ENCODE results near the gene PTDSS2. TPM values are rescaled to one million over a fixed set of nuclear protein-coding genes. Genes with fewer than 3 reads are reported as not detected.
A peak's percentile ranks its signal among the peaks of the same experiment; 100 is the strongest.

PTDSS2 gene
- total and polyA plus RNA-seq, 4 donors: 10.1 to 47.6 (median 26.7) TPM

DNA sequence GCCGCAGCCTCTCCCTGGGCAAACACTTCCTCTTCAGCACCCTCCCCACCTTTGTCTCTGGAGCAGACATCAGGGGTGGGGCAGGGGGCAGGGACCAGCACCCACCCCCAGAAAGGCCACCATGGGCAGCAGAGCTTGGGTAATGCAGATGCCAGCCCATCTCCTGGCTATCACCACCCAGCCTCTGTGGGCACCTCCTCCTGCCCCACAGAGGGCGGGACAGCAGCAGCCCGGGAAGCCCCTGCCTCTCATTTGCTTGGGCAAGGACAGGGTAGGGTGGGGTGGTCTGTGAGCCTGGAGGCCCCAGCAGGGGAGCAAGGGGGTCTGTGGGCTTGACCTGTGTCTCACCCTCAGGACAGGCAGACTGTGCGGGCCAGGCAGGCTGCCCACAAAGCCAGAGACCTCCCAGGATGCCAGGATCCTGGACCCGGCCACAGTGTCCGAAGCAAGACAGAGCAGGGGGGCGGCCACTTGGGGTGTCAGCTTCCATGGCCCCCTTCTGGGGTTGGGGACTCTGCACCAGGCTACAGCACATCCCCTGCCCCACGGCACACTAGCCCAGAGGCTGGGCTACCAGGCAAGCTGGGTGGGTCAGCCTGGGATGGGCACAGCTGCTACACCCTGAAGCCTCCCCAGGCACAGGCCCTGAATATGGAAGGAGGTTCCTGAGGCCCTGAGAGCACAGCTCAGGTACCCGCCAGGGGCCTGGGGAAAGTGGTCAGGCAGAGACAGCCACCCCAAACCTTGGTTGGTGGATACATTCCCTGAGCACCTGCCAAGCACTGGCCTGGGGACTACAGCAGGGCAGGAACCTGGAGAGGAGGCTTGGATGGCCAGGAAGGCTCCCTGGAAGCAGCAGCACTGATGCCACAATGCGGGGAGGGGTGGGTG lies 52.5 kb downstream of the PTDSS2 start:
- Histone ChIP-seq H3K4me3 (ENCODE audit: low read length in 2 of 2) (no peak overlapping the region), H3K9me3 (ENCODE audit: control insufficient read depth, low read length) (no peaks in the 10 kb centered on the region), H3K36me3 (ENCODE audit: control insufficient read depth in 1 of 2, insufficient read depth in 2 of 2, low read length in 1 of 2) (peaks cover 0 to 14% of the 10 kb centered on the region in 2 donors), H3K27me3 (ENCODE audit: control insufficient read depth in 1 of 2, insufficient read depth in 2 of 2, low read length in 1 of 2) (no peaks in the 10 kb centered on the region), H3K4me1 (ENCODE audit: control insufficient read depth in 1 of 2, insufficient read depth in 2 of 2, low read length in 2 of 2) (no peaks in the 10 kb centered on the region), H3K27ac (ENCODE audit: low read depth in 1 of 2, low read length in 2 of 2) (peak overlapping the region in 1 of 2 donors; percentile 4)
- no peak for ATAC-seq (ENCODE audit: low FRiP score)
- intact Hi-C loops (cut with DNase I): loop anchor here in 1 of 2 donors (10.0 kb wide), 1 partner anchor 48 kb away; the partner anchor contains the start of gene PTDSS2
- WGBS, 2 donors: 68 to 72% methylated on average over 9 to 10 of the region's 10 CpGs
- peak in 1 of 2 donors; percentile 50 for DNase-seq

DNA sequence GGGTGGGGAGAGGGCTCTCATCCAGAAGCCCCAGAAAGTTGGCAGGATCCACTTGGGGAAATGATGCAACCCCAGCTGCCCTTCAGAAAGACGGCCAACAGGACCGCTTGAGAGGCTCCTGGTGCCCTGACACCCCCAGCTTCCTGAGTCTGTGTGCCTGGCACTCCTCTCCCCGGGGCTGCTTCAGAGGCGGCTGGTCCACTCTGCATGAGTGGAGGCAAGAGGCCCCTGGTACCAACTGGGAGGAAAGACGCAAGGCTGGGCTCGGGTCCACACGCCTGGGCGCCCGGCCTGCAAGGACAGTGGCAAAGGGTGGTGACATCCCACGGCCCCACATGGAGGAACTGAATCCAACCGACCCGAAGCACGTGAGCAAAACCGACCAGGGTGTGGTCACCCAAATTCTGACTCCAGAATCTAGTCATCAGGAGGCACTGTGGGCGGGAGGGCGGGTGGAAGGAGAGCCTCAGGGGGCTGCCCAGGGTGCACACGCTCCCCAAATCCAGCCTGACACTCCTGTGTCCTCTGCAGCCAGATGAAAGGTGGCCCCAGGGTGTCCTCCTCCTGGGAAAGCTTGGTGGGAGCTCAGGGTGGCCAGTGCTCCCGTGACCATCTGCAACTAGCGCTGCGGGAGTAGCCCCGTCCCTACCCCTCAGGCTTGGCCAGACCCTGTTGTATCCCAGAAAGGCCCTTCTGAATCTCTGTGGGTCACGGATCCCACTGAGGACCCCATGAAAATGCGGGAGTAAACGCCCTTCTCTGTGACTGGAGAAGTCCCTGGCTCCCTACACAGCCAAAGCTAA lies 53.3 kb downstream of the PTDSS2 start:
- WGBS, 2 donors: 37 to 38% methylated on average over 24 of the region's 24 CpGs
- no peak for ATAC-seq (ENCODE audit: low FRiP score)
- Histone ChIP-seq H3K4me3 (ENCODE audit: low read length in 2 of 2) (peak overlapping the region in 1 of 2 donors; percentile 30), H3K4me1 (ENCODE audit: control insufficient read depth in 1 of 2, insufficient read depth in 2 of 2, low read length in 2 of 2) (no peaks in the 10 kb centered on the region), H3K9me3 (ENCODE audit: control insufficient read depth, low read length) (no peaks in the 10 kb centered on the region), H3K27ac (ENCODE audit: low read depth in 1 of 2, low read length in 2 of 2) (peak overlapping the region in 1 of 2 donors; percentile 50), H3K36me3 (ENCODE audit: control insufficient read depth in 1 of 2, insufficient read depth in 2 of 2, low read length in 1 of 2) (peaks cover 0 to 9% of the 10 kb centered on the region in 2 donors), H3K27me3 (ENCODE audit: control insufficient read depth in 1 of 2, insufficient read depth in 2 of 2, low read length in 1 of 2) (no peaks in the 10 kb centered on the region)
- intact Hi-C loops (cut with DNase I): loop anchor here in 1 of 2 donors (10.0 kb wide), 1 partner anchor 49 kb away; the partner anchor contains the start of gene PTDSS2
- DNase-seq: peak in 1 of 2 donors; percentile 89

DNA sequence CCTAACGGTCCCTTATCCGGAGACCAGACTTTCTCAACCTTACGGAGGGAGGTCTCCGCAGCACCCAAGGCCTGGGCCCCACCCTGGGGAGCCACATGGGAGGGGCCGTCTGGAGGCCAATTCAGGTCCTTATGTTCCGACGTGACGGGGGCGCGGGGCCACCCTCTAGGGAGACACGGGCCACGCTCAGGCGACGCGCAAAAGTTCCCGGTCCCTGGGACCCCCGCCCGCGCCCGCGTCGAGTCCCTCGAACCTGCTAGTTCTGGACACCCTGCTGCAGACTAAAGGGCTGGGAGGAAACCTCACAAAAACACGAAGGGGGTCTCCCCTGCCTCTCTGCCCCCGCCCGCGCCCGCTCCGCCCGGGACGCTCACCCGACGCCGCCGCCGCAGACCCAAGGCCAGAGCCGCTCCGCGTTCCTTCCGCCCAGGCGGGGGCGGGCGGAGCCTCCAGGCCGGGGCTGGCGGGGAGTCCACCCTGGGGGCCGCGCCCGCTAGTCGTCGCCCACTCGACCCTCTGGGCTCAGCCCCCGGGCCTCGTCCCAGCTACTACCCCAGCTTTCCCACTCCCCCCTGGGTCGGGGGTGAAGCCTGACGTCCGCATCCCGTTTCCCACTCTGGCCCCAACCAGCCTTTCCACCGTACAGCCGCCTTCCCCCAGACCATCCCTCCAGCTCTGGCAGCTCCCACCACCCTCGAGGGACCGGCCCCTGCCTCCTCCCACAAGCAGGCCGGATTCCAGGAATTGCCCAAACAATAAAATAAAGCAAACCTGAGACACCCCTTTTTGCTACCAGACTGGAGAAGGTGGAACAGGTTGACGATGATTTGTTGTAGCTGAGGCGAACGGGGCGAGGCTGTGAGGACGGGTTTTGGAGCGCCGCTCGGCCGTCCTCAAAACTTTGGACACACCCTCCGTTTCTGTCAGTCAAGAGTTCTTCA lies 54.2 kb downstream of the PTDSS2 start:
- DNase-seq: peak in 1 of 2 donors; percentile 71
- intact Hi-C loops (cut with DNase I): loop anchor here in 1 of 2 donors (10.0 kb wide), 1 partner anchor 50 kb away; the partner anchor contains the start of gene PTDSS2
- Histone ChIP-seq H3K4me3 (ENCODE audit: low read length in 2 of 2) (peak overlapping the region; percentile 11 to 30), H3K27me3 (ENCODE audit: control insufficient read depth in 1 of 2, insufficient read depth in 2 of 2, low read length in 1 of 2) (no peaks in the 10 kb centered on the region), H3K4me1 (ENCODE audit: control insufficient read depth in 1 of 2, insufficient read depth in 2 of 2, low read length in 2 of 2) (no peaks in the 10 kb centered on the region), H3K27ac (ENCODE audit: low read depth in 1 of 2, low read length in 2 of 2) (peak overlapping the region in 1 of 2 donors; percentile 50), H3K36me3 (ENCODE audit: control insufficient read depth in 1 of 2, insufficient read depth in 2 of 2, low read length in 1 of 2) (peaks cover 0 to 6% of the 10 kb centered on the region in 2 donors), H3K9me3 (ENCODE audit: control insufficient read depth, low read length) (no peaks in the 10 kb centered on the region)
- no peak for ATAC-seq (ENCODE audit: low FRiP score)
- 1 to 3% methylated on average over 67 to 72 of the region's 72 CpGs for WGBS, 2 donors

DNA sequence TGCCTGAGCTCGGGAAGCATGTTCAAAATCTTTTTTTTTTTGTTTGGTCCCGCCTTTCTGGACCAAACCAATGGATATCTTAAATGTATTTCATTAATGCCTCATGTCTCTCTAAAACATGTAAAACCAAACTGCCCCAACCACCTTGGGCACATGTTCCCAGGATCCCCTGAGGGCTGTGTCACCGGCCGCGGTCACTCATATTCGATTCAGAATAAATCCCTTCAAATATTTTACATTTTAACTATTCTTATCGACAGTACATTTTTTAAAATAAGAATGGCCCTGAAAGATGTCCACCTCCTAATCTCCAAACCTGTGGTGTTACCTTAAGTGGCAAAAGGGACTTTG lies 54.9 kb downstream of the PTDSS2 start:
- Histone ChIP-seq H3K4me3 (ENCODE audit: low read length in 2 of 2) (no peak overlapping the region), H3K36me3 (ENCODE audit: control insufficient read depth in 1 of 2, insufficient read depth in 2 of 2, low read length in 1 of 2) (peaks cover 0 to 2% of the 10 kb centered on the region in 2 donors), H3K9me3 (ENCODE audit: control insufficient read depth, low read length) (no peaks in the 10 kb centered on the region), H3K4me1 (ENCODE audit: control insufficient read depth in 1 of 2, insufficient read depth in 2 of 2, low read length in 2 of 2) (no peaks in the 10 kb centered on the region), H3K27ac (ENCODE audit: low read depth in 1 of 2, low read length in 2 of 2) (no peak overlapping the region), H3K27me3 (ENCODE audit: control insufficient read depth in 1 of 2, insufficient read depth in 2 of 2, low read length in 1 of 2) (no peaks in the 10 kb centered on the region)
- ATAC-seq (ENCODE audit: low FRiP score): no peak
- DNase-seq: no peak
- intact Hi-C loops (cut with DNase I): loop anchor here (5.0 to 10.0 kb wide), 2 partner anchors 50 to 298 kb away; partner anchors contain the start of genes BET1L (in 1 of the 2), PTDSS2 (in 1 of the 2) and RIC8A (in 1 of the 2)
- WGBS, 2 donors: 45 to 51% methylated on average over 7 of the region's 7 CpGs

DNA sequence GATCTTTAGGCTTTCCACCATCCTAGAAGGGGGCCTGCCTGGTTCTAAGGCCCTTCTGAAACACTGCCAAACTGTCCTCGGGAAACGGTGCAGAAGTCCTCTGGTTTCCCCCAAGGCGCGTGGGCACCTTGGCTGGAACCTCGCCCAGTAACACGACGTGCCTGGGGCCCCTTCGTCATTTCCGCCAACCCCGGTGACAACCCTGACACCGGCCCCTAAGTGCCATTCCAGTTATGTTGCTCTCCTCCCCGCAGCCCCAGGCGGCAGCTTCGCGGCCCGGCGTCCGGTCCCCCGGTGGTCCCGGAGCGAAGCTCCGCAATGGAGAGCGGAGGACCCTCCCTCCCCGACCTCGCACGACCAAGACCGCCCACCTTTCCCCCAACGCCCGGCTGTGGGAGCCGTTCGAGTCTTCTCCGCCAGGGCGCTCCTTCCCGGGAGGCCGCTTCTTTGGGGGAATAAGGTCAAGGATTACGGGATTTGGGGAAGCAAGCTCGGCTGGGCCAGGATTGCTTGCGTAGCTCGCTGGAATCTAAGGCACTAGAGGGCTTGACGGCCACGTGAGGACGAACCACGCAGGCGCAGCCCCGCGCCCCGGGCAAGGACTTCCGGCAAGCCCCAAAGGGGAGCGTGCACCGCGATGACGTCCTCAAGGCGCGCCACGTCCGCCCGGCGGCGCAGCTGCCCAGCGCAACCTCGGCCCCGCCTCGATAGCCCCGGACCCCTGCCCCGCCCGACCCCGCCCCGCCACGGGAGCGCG lies 56.3 kb downstream of the PTDSS2 start:
- WGBS, 2 donors: 0 to 1% methylated on average over 65 to 71 of the region's 71 CpGs
- H3K27me3 ChIP-seq (ENCODE audit: control insufficient read depth in 1 of 2, insufficient read depth in 2 of 2, low read length in 1 of 2): no peaks in the 10 kb centered on the region
- intact Hi-C loops (cut with DNase I): loop anchor here (1.0 to 10.0 kb wide), 3 partner anchors 52 to 299 kb away; partner anchors contain the start of genes BET1L (in 1 of the 2), PTDSS2 (in 1 of the 2) and RIC8A (in 1 of the 2)
- H3K4me1 ChIP-seq (ENCODE audit: control insufficient read depth in 1 of 2, insufficient read depth in 2 of 2, low read length in 2 of 2): no peaks in the 10 kb centered on the region
- H3K4me3 ChIP-seq (ENCODE audit: low read length in 2 of 2): peak overlapping the region; percentile 40 to 90
- peak overlapping the region; percentile 63 to 100 for H3K27ac ChIP-seq (ENCODE audit: low read depth in 1 of 2, low read length in 2 of 2)
- no peaks in the 10 kb centered on the region for H3K36me3 ChIP-seq (ENCODE audit: control insufficient read depth in 1 of 2, insufficient read depth in 2 of 2, low read length in 1 of 2)
- DNase-seq (peak; percentile 99 to 100), ATAC-seq (ENCODE audit: low FRiP score) (peak; percentile 94)
- no peaks in the 10 kb centered on the region for H3K9me3 ChIP-seq (ENCODE audit: control insufficient read depth, low read length)

DNA sequence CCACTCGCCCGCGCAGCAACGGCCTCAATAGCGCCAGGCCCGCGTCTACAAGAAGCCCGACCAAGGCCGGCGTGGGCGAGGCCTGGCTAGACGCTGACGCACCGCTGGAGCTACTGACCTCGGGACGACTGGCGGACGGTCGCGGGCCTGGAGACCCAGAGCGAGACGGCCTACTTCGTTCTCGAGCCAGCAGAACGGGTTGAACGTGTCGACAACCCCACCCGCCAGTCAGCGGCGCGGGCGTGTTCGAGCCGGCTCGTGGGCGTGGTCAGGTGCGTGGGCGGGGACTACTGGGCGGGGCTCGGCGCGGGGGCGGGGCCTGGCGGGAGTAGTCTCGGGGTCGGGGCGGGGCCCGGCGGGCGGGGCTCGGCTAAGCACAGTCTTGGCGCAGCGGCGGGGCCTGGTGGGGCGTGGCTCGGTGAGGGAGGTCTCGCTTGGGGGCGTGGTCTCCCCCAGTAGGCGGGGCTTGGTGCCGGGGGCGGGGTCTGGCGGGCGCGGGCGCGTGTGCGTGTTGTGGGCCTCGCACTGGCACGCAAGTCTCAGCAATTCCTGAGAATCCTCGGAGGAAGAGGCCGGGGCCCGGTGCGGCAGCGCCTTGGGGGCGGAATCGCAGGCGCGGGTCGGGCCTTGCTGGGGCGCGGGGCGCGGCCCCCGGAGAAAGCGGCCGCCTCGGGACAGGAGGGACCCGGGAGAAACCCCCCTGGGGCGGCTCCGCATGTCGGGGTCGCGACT lies 57.1 kb downstream of the PTDSS2 start, which contains the start of gene RNH1:
Gene RNH1, minus strand, starts transcription at position 248 of the 732 bp plus-strand sequence. CDS start 5,080 bp downstream, outside the sequence.
- ATAC-seq (ENCODE audit: low FRiP score) (peak; percentile 94), DNase-seq (peak; percentile 99 to 100)
- intact Hi-C loops (cut with DNase I): loop anchor here (1.0 to 10.0 kb wide), 3 partner anchors 52 to 300 kb away; partner anchors contain the start of genes BET1L (in 1 of the 2), PTDSS2 (in 1 of the 2) and RIC8A (in 1 of the 2)
- Histone ChIP-seq H3K9me3 (ENCODE audit: control insufficient read depth, low read length) (no peaks in the 10 kb centered on the region), H3K27ac (ENCODE audit: low read depth in 1 of 2, low read length in 2 of 2) (peak within 1 kb of the TSS; percentile 63 to 100), H3K4me1 (ENCODE audit: control insufficient read depth in 1 of 2, insufficient read depth in 2 of 2, low read length in 2 of 2) (no peaks in the 10 kb centered on the region), H3K4me3 (ENCODE audit: low read length in 2 of 2) (peak within 1 kb of the TSS; percentile 45 to 90), H3K27me3 (ENCODE audit: control insufficient read depth in 1 of 2, insufficient read depth in 2 of 2, low read length in 1 of 2) (no peaks in the 10 kb centered on the region), H3K36me3 (ENCODE audit: control insufficient read depth in 1 of 2, insufficient read depth in 2 of 2, low read length in 1 of 2) (no peaks in the 10 kb centered on the region)
- 0 to 1% methylated on average over 40 to 93 of the region's 93 CpGs for WGBS, 2 donors

All from aorta (tissue), 5 donors.